GM12873 (cell line): ENCODE data around the gene GPR3.

Experiments
- TF ChIP-seq, protein P1 (sequence below): IDR thresholded peaks from 2 replicates; pipeline ENCODE4 v1.5.1; 2012; ENCODE audit warnings: low read depth, mild to moderate bottlenecking, moderate library complexity, low read length, control low read depth; ENCODE audit not compliant: insufficient read depth; ENCODE audit errors: missing control alignments

GPR3 gene

DNA sequence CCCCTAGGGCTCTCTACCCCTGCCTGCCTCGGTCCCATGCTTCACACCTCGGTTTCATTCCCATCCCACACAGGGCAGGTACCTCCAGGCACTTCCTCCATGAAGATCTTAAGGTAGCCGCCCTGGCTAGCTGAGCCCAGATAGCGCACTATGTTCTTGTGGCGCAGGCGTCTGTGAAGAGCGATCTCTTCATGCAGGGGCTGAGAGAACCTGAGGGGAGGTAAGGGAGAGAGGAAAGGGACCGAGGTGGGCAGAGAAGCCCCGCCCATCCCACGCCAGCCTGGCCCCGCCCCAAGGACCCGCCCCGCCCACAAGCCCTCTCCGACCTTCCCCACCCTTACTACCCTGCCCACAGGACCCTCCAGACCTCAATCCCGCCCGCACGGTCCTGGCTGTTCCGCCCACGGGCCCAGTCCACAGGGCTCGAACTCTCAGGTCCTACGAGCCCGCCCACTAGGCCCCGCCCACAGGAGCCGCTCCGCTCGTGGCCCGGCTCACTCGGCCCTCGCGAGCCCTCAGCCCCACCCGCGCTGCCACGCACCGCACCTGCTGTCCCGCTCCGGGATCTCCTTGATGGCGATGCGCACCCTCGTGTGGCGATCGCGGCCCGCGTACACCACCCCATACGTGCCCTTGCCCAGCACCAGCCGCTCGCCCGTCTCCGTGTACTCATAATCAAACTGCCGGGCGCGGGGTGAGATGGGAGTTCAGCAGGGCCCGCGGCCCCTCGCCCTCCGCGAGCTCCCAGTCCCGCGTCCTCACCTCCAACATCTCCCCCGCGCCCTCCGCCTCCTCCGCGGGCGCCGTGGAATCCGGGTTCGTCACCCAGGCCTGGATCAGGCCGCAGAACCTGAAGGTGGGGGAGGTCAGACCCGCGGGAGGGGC lies 32.0 kb upstream of the GPR3 start:
- TF ChIP-seq, protein P1, sequence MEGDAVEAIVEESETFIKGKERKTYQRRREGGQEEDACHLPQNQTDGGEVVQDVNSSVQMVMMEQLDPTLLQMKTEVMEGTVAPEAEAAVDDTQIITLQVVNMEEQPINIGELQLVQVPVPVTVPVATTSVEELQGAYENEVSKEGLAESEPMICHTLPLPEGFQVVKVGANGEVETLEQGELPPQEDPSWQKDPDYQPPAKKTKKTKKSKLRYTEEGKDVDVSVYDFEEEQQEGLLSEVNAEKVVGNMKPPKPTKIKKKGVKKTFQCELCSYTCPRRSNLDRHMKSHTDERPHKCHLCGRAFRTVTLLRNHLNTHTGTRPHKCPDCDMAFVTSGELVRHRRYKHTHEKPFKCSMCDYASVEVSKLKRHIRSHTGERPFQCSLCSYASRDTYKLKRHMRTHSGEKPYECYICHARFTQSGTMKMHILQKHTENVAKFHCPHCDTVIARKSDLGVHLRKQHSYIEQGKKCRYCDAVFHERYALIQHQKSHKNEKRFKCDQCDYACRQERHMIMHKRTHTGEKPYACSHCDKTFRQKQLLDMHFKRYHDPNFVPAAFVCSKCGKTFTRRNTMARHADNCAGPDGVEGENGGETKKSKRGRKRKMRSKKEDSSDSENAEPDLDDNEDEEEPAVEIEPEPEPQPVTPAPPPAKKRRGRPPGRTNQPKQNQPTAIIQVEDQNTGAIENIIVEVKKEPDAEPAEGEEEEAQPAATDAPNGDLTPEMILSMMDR: no peak

GRCh38 chr1:27361044-27361402 lies 31.4 kb upstream of the GPR3 start:
- TF ChIP-seq, protein P1: no peak

DNA sequence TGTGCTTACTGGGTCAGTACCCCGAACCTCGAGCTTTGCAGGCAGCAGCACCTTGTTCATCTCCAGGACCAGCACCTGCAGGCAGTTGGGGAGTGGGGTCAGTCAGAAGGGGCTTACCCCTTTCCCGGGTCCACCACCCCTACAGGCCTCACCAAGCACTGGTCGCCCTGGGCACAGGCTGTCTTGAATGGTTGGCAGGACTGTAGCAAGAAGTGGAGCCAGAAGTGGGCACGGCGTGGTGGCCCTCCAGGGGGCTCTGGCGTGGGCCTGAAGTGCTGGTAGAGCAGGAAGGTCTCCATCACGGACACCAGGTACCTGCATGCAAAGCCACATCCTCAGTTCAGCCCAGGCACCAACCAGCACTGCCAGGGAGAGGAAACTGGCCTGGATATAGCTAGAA lies 30.9 kb upstream of the GPR3 start:
- TF ChIP-seq, protein P1: no peak

- TF ChIP-seq, protein P1: no peak
These were observed 28.4 kb upstream of the GPR3 start for GRCh38 chr1:27363766-27364695.

DNA sequence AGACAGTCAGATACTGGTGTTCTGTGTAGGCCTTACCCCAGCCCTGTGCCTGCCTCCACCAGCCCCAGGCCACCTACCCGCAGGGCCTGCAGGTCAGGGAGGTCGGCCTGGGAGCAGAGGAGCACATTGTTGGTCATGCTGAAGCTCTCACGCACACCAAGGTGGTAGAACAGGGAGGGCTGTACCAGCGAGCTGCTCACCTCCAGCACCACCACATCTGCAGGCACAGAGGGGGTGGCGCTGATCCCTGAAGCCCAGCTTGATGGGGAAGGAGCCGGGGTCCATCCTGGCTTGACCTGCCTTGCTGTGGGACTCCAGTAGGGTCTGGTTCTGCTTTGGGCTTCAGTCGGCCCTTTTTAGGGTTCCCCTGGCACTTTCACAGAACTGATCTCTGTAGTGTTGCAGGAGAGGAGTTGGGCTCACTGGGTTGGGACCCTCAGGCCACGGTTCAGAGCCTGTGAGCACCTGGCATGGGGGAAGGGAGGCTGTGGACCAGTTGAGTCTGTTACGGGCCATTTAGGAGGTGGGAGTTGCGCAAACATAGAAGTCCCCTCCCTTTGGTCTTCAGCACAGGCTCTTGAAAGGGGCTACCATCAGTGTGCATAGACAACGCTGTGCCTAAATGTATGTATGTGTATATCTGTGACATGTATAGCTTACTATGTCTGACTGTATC lies 27.6 kb upstream of the GPR3 start:
- TF ChIP-seq, protein P1: no peak

DNA sequence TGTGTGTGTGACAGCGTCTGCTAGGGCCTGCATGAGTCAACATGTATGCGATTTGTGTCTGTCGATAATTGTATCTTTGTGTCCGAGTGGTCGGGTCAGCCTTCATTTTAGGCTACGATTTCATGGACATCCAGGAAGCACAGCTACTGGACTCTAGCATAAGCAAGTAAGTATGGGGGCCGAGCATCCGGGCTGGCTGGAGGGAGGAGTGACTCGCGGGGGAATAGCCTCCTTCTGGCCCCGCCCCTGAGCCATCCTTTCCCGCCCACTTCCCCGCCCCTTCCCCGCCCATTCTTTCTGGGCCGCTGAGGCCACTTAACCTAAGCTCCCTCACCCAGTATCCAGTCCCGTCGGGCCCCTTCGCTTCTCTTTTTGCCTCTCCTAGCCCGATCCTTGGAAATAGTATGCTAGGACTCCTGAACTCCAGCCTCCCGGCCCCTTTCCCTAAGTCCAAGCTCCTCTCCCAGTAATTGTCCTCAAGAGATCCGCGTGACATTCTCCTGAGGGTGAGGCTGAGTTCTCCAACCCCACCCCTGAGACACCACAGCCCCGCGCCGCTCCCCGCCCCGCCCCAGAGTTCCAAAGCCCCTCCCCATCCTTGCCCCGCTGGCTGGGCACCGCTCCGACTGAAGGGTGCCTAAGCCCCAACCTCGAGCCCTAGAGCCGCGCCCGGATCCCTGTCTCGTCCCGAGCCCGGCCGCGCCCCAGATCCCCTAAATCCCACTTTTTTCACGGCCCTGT lies 26.9 kb upstream of the GPR3 start:
- TF ChIP-seq, protein P1: no peak

- TF ChIP-seq, protein P1: no peak
These were observed 26.4 kb upstream of the GPR3 start for GRCh38 chr1:27366113-27366410.
